HEK293T (cell line): ENCODE measurements around the gene GPR157.

Source experiments
- CTCF ChIA-PET: fragments of 350-600 bp; formaldehyde crosslinking; extraction: SDS; loops from one replicate; lab custom pipeline; 2021; ENCODE audit warnings: antibody characterized with exemption, inconsistent platforms; lab: Yijun Ruan, JAX
- POLR2A ChIA-PET: fragments of 350-600 bp; formaldehyde crosslinking; extraction: SDS; loops from one replicate; lab custom pipeline; 2020; ENCODE audit warnings: antibody characterized with exemption, inconsistent platforms; lab: Yijun Ruan, JAX
- DNase-seq: peaks from one replicate; pipeline ENCODE4 v3.0.0; 2012; ENCODE audit warnings: mixed read lengths; ENCODE audit errors: extremely low spot score
- ARNT ChIP-seq: fragments of 450-650 bp; IDR thresholded peaks from 2 replicates; pipeline ENCODE4 v1.6.1; 2017; ENCODE audit warnings: mild to moderate bottlenecking
- BHLHE40 ChIP-seq: fragments of 450-650 bp; IDR thresholded peaks from 2 replicates; pipeline ENCODE4 v1.6.1; 2016; ENCODE audit warnings: mild to moderate bottlenecking, moderate library complexity, borderline replicate concordance
- CTBP1 ChIP-seq: fragments of 450-650 bp; IDR thresholded peaks from 2 replicates; pipeline ENCODE4 v1.6.1; 2016; ENCODE audit warnings: borderline replicate concordance
- ELF4 ChIP-seq: fragments of 450-650 bp; IDR thresholded peaks from 2 replicates; pipeline ENCODE4 v1.6.1; 2017; ENCODE audit warnings: antibody characterized with exemption
- FOXA1 ChIP-seq: fragments of 450-650 bp; IDR thresholded peaks from 2 replicates; pipeline ENCODE4 v1.6.1; 2016; ENCODE audit warnings: mild to moderate bottlenecking
- FOXK2 ChIP-seq: fragments of 450-650 bp; IDR thresholded peaks from 2 replicates; pipeline ENCODE4 v1.6.1; 2016; ENCODE audit warnings: mild to moderate bottlenecking
- FOXM1 ChIP-seq: fragments of 450-650 bp; IDR thresholded peaks from 2 replicates; pipeline ENCODE4 v1.6.1; 2017; ENCODE audit warnings: mild to moderate bottlenecking, borderline replicate concordance
- HDGF ChIP-seq: fragments of 450-650 bp; IDR thresholded peaks from 2 replicates; pipeline ENCODE4 v1.6.1; 2017; ENCODE audit warnings: antibody characterized with exemption, borderline replicate concordance
- L3MBTL2 ChIP-seq: fragments of 450-650 bp; conservative IDR thresholded peaks from 2 replicates; pipeline ENCODE4 v1.6.1; 2016; ENCODE audit warnings: mild to moderate bottlenecking
- LEF1 ChIP-seq: fragments of 450-650 bp; IDR thresholded peaks from 2 replicates; pipeline ENCODE4 v1.6.1; 2017; ENCODE audit warnings: mild to moderate bottlenecking, borderline replicate concordance
- NFRKB ChIP-seq: fragments of 450-650 bp; IDR thresholded peaks from 2 replicates; pipeline ENCODE4 v1.6.1; 2016; ENCODE audit warnings: mild to moderate bottlenecking, moderate library complexity
- PKNOX1 ChIP-seq: fragments of 450-650 bp; IDR thresholded peaks from 2 replicates; pipeline ENCODE4 v1.6.1; 2016
- SP1 ChIP-seq: fragments of 450-650 bp; IDR thresholded peaks from 2 replicates; pipeline ENCODE4 v1.6.1; 2017
- SUZ12 ChIP-seq: fragments of 450-650 bp; IDR thresholded peaks from 2 replicates; pipeline ENCODE4 v1.6.1; 2016; ENCODE audit warnings: mild to moderate bottlenecking
- TARDBP ChIP-seq: fragments of 450-650 bp; IDR thresholded peaks from 2 replicates; pipeline ENCODE4 v1.6.1; 2016
- ZNF384 ChIP-seq: fragments of 450-650 bp; IDR thresholded peaks from 2 replicates; pipeline ENCODE4 v1.6.1; 2016

GPR157 gene

GRCh38 chr1:9065213-9065751 is 63.6 kb downstream of the GPR157 start:
- DNase-seq = no peak
- TF ChIP-seq ZNF384 = no peak
- no peak for TF ChIP-seq FOXM1
- ChIA-PET CTCF (no interaction called here), POLR2A (no interaction called here)

GRCh38 chr1:9062846-9063245 is 66.1 kb downstream of the GPR157 start:
- CTCF ChIA-PET = no interaction called here
- POLR2A ChIA-PET = no interaction called here
- DNase-seq = no peak
- TF ChIP-seq TARDBP (no peak), FOXK2 (no peak), HDGF (no peak), PKNOX1 (no peak), BHLHE40 (no peak), FOXM1 (no peak), ZNF384 (no peak), SUZ12 (no peak)

DNA sequence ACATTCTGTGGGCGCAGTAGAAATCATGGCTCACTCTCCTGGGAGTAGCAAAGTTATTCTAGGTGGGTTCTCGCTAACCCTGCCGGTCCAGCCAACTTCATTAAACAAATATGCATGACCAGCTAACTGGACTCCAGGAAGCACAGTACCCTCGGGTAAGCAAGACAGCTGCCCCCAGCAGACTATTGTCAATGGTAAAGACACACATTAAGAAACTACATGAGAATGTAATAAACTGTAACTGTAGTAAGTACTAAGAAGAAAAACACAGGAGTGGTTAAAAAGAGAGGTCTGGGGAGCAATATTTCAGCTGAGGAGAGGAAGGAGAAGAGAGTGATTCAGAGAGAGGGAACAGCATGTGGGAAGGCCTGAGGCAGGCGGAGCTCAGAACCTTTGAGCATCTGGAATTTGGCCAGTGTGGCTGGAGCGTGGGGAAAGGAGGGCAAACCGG is 66.9 kb downstream of the GPR157 start:
- no peak for DNase-seq
- ChIA-PET POLR2A (interaction anchor here (1.2 kb wide), 1 partner anchor 19 kb away, joined by 5 read pairs; no protein-coding TSS in a partner anchor), CTCF (interaction anchor here (0.8 kb wide), 1 partner anchor 48 kb away, joined by 3 read pairs; no protein-coding TSS in a partner anchor)
- TF ChIP-seq FOXK2 (no peak), TARDBP (no peak)

DNA sequence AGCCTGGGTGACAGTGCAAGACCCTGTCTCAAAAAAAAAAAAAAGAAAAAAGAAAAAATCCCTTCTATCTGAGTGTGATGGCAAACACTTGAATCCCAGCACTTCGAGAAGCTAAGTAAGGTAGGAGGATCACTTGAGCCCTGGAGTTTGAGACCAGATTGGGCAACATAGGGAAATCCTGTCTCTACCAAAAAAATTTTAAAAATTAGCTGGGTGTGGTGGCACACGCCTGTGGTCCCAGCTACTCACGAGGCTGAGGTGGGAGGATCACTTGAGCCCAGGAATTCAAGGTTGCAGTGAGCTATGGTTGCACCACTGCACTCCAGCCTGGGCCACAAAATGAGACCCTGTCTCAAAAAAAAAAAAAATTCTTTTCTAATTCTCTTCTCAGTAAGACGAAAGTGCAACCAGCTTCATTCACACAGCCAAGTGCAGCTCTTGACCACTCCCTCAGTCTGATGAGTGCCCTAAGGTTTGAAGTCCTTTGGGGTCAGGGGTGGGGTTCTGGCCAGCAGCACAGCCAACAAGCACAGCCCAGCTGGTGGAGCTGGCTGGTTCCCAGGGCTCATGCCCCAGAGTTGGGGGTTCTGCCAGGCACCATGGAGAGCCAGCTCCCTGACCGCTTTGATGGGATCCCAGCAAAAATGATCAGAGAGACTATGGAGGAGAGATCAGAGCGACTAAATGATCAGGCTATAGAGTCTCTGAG is 67.5 kb downstream of the GPR157 start:
- no peak for DNase-seq
- POLR2A ChIA-PET = interaction anchor here (1.2 kb wide), 1 partner anchor 20 kb away, joined by 5 read pairs; no protein-coding TSS in a partner anchor
- CTCF ChIA-PET = interaction anchor here (0.8 to 0.9 kb wide), 2 partner anchors 49 to 56 kb away, joined by 3 to 4 read pairs; no protein-coding TSS in a partner anchor
- no peak for TF ChIP-seq NFRKB
- no peak for TF ChIP-seq FOXA1
- TF ChIP-seq CTBP1 = no peak
- no peak for TF ChIP-seq SP1
- no peak for TF ChIP-seq TARDBP
- no peak for TF ChIP-seq L3MBTL2

DNA sequence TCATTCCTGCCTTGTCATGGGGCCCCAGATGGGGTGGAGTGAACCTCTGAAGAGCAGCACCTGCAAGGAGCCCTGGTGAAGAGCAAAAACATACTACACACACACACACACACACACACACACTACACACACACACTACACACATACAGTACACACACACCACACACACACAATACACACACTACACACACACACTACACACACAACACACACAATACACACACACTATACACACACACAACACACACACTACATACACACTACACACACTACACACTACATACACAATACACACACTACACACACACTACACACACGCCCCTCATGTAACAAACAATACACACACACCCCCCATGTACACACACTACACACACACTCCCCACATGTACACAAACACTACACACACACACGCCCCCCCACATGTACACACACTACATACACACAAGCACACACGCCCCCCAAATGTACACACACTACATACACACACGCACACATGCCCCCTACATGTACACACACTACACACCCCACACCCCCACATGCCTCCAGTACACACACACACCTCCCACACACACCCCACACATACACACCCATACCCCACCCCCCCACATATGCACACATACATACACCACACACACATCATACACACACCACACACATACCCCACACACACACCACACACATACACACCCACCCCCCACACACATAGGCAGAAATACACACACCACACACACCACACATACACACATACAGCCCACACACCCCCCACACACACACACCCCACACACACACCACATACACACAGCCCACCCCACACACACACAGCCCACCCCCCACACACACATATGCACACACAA is 68.8 kb downstream of the GPR157 start:
- no peak for TF ChIP-seq FOXM1
- no peak for TF ChIP-seq L3MBTL2
- no peak for TF ChIP-seq ZNF384
- no peak for TF ChIP-seq LEF1
- TF ChIP-seq BHLHE40 = no peak
- ChIA-PET CTCF (no interaction called here), POLR2A (no interaction called here)
- DNase-seq = no peak

DNA sequence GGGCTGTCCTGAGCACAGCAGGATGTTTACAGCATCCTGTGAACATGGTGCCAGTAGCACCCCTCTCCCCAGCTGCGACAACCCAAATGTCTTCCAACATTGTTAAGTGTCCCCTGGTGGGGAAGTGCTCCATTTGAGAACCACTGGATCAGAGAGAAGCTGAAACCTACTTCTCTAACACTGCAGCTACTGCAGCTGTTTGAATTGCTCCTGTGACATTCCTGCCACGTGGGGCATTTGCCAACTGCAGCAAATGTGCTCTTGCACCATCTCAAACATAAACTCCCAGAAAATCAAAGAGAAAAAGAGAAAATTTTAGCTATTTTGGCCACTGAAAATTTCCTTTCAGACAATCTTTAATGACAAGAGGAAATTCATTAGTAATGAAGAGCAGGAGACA is 70.4 kb downstream of the GPR157 start:
- CTCF ChIA-PET = no interaction called here
- TF ChIP-seq CTBP1 = no peak
- no peak for TF ChIP-seq SUZ12
- no peak for TF ChIP-seq BHLHE40
- no peak for TF ChIP-seq ARNT
- no peak for TF ChIP-seq FOXA1
- no peak for TF ChIP-seq HDGF
- no peak for TF ChIP-seq NFRKB
- TF ChIP-seq ZNF384 = no peak
- no peak for TF ChIP-seq ELF4
- TF ChIP-seq SP1 = no peak
- no peak for TF ChIP-seq FOXK2
- no peak for TF ChIP-seq LEF1
- no peak for TF ChIP-seq PKNOX1
- no peak for TF ChIP-seq TARDBP
- TF ChIP-seq L3MBTL2 = no peak
- TF ChIP-seq FOXM1 = no peak
- POLR2A ChIA-PET = no interaction called here
- no peak for DNase-seq

GRCh38 chr1:9057851-9058250 is 71.1 kb downstream of the GPR157 start:
- no peak for DNase-seq

More at GRCh38 chr1:9057851-9058250, 71.1 kb downstream of the GPR157 start:
- ChIA-PET CTCF (no interaction called here), POLR2A (no interaction called here)
- no peak for TF ChIP-seq FOXM1
- TF ChIP-seq HDGF = no peak
- no peak for TF ChIP-seq FOXA1
- TF ChIP-seq SUZ12 = no peak
